Measurements from ENCODE around the gene GPR142. TPM values are rescaled to one million over a fixed set of nuclear protein-coding genes. Genes with fewer than 3 reads are reported as not detected.

Gene GPR142
- total and polyA plus RNA-seq, 2 donors (not counting 3 experiments of a cell fraction or from before 2014, with no cell fraction given) = not detected

DNA sequence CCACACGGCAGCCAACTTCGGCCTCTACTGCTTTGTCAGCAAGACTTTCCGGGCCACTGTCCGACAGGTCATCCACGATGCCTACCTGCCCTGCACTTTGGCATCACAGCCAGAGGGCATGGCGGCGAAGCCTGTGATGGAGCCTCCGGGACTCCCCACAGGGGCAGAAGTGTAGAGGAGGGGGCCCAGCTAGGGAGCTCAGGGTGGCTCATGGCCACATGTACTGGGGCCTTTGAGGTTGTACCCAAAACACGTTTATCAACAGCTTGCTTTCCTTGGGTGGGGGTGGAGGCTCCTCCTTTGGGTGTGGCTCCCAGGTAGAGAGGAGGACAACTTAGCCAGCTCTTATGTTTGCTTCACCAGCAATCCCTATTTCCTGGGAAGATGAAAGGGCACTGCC, 5.1 kb downstream of the GPR142 start:
- H3K36me3 ChIP-seq (ENCODE audit: control insufficient read depth in 2 of 2, extremely low read depth in 1 of 2, insufficient read depth in 2 of 2, low read length in 2 of 2) = no peaks in the 10 kb centered on the region
- DNase-seq (ENCODE audit: low read depth, low spot score) (no peak), FAIRE-seq (no peak)
- BruUV-seq (replicated peaks) = no TSS peak
- no peaks in the 10 kb centered on the region for H3K4me1 ChIP-seq (ENCODE audit: control insufficient read depth, extremely low read depth, insufficient read depth, low read length)
- no peaks in the 10 kb centered on the region for H4K20me1 ChIP-seq (replicated peaks; ENCODE audit: control insufficient read depth, extremely low read depth, insufficient read depth, low read length)
- POLR2A ChIA-PET = no interaction called here
- H3K4me2 ChIP-seq (ENCODE audit: insufficient read depth, low read length) = no peak overlapping the region
- H3K9me1 ChIP-seq (replicated peaks; ENCODE audit: control insufficient read depth, extremely low read depth, insufficient read depth, low read length) = no peaks in the 10 kb centered on the region
- no peak for TF ChIP-seq POLR2AphosphoS5 (IDR thresholded peaks at IDR 0.05; ENCODE audit: insufficient read depth, low read depth, low read length)
- TF ChIP-seq POLR2A (IDR thresholded peaks at IDR 0.05; ENCODE audit: low read depth, low read length) = no peak
- TF ChIP-seq MYC (IDR thresholded peaks at IDR 0.05; ENCODE audit: low read depth, low read length) = no peak
- TF ChIP-seq JUN (IDR thresholded peaks at IDR 0.05; ENCODE audit: borderline replicate concordance, insufficient read depth, insufficient read length, low read depth) = no peak
- no peak for TF ChIP-seq FOS (IDR thresholded peaks at IDR 0.05; ENCODE audit: borderline replicate concordance, insufficient read depth, low read length)
- no peak for TF ChIP-seq GATA2 (IDR thresholded peaks at IDR 0.05; ENCODE audit: insufficient read depth, insufficient read length, low read depth, low read length)
- no peak for TF ChIP-seq EZH2 (IDR thresholded peaks at IDR 0.05; ENCODE audit: borderline replicate concordance, low read depth, low read length, severe bottlenecking)
- TF ChIP-seq, protein P1, sequence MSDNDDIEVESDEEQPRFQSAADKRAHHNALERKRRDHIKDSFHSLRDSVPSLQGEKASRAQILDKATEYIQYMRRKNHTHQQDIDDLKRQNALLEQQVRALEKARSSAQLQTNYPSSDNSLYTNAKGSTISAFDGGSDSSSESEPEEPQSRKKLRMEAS (IDR thresholded peaks at IDR 0.05; ENCODE audit: insufficient read depth, insufficient read length) = no peak
- TF ChIP-seq, protein P2, sequence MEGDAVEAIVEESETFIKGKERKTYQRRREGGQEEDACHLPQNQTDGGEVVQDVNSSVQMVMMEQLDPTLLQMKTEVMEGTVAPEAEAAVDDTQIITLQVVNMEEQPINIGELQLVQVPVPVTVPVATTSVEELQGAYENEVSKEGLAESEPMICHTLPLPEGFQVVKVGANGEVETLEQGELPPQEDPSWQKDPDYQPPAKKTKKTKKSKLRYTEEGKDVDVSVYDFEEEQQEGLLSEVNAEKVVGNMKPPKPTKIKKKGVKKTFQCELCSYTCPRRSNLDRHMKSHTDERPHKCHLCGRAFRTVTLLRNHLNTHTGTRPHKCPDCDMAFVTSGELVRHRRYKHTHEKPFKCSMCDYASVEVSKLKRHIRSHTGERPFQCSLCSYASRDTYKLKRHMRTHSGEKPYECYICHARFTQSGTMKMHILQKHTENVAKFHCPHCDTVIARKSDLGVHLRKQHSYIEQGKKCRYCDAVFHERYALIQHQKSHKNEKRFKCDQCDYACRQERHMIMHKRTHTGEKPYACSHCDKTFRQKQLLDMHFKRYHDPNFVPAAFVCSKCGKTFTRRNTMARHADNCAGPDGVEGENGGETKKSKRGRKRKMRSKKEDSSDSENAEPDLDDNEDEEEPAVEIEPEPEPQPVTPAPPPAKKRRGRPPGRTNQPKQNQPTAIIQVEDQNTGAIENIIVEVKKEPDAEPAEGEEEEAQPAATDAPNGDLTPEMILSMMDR (IDR thresholded peaks at IDR 0.05; ENCODE audit: extremely low read depth in 1 of 2, insufficient read depth in 1 of 2, low read depth in 1 of 2, low read length in 2 of 2) = no peak
- H3K4me3 ChIP-seq (replicated peaks in 1 of 3; ENCODE audit: insufficient read depth in 1 of 3, low read depth in 1 of 3, low read length in 3 of 3) = no peak overlapping the region
- H3K9ac ChIP-seq (replicated peaks; ENCODE audit: extremely low read depth, insufficient read depth, low read length) = no peak overlapping the region
- H3K27me3 ChIP-seq (ENCODE audit: control insufficient read depth in 2 of 2, insufficient read depth in 2 of 2, low read length in 2 of 2) = no peaks in the 10 kb centered on the region
- no peaks in the 10 kb centered on the region for H3K79me2 ChIP-seq (ENCODE audit: control insufficient read depth, insufficient read depth, low read length)
- H3K27ac ChIP-seq (ENCODE audit: insufficient read depth, low read depth, low read length) = no peak overlapping the region
- dilution Hi-C loops (cut with MboI; ENCODE audit: extremely low pct_ligation_motif_present, low sequenced_read_pairs) = no loop called here
- intact Hi-C loops (cut with micrococcal nuclease) = no loop called here
- H2AFZ ChIP-seq (ENCODE audit: low read depth, low read length) = no peak overlapping the region
- no peaks in the 10 kb centered on the region for H3K9me3 ChIP-seq (replicated peaks; ENCODE audit: control insufficient read depth, insufficient read depth, low read length)
- CTCF ChIA-PET = interaction anchor here (2.3 kb wide), 1 partner anchor 85 kb away, joined by 14 read pairs; no protein-coding TSS in a partner anchor
